GM12891 (cell line): Measurements from ENCODE around the gene CAPN11.

Source experiments
- PAX5 ChIP-seq: IDR thresholded peaks from 2 replicates; pipeline ENCODE4 v1.6.1; 2011; ENCODE audit warnings: low read length, moderate library complexity, mild to moderate bottlenecking; ENCODE audit not compliant: insufficient read depth, severe bottlenecking
- POLR2A ChIP-seq: IDR thresholded peaks from 2 replicates; pipeline ENCODE4 v1.6.1; 2011; ENCODE audit warnings: low read depth, low read length, control low read depth
- POLR2AphosphoS5 ChIP-seq: IDR thresholded peaks from 2 replicates; pipeline ENCODE4 v1.6.1; 2011; ENCODE audit warnings: low read depth, low read length, control low read depth
- POU2F2 ChIP-seq: IDR thresholded peaks from 2 replicates; pipeline ENCODE4 v1.6.1; 2011; ENCODE audit warnings: low read depth, mild to moderate bottlenecking, control low read depth, low read length, moderate library complexity
- SPI1 ChIP-seq: IDR thresholded peaks from 2 replicates; pipeline ENCODE4 v1.6.1; 2011; ENCODE audit warnings: low read depth, low read length, control low read depth
- TAF1 ChIP-seq: IDR thresholded peaks from 2 replicates; pipeline ENCODE4 v1.6.1; 2011; ENCODE audit warnings: low read depth, low read length, control low read depth

DNA sequence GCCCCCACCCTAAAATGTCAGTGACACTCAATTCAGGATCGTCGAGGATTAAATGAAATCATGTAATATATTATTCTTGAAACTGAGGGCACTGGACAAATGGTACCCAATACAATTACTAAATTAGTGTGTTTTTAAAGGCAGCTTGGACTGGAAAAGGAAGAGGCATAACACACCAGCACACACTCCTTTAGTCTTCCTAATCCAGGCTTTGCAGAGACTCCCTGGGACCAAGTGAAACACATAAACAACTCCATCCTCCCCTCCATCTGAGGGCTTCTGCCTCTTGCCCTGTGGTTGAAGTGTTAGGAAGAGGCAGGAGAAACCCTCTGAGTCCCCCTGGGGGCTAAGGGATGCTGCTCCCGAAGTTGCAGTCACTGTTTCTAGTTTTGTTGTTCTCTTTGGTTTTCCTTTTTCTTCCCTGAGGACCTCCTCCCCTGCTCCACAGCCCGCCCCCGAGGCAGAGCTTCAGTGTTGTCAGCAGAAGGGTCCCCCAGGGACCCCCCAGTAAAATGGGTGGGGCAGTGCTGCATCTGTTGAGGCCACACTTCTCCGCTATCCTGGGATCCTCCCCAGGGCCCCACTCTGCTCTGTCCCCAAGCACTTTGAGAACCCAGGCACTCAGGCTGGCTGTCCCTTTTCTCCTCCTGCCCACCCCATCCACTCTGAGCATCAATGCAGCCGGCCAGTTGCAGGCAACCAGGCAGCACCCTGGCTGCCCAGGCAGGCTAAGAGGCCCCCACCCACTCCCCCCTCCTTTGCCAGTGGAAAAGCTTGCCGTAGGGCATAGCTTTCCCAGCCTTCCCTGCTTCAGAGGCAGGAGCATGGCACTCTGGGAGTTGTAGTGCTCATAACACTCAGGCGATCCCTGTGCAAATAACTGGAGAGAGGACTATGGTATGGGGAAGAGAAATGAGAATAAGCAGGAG is 25.4 kb upstream of the CAPN11 start:
- TF ChIP-seq POLR2A = no peak
- no peak for TF ChIP-seq POLR2AphosphoS5
- TF ChIP-seq POU2F2 = no peak
- no peak for TF ChIP-seq TAF1
- TF ChIP-seq PAX5 = no peak
- no peak for TF ChIP-seq SPI1
